Kidney epithelial cell (primary cell): ENCODE measurements around the gene DDX41. TPM values are rescaled to one million over a fixed set of nuclear protein-coding genes. Genes with fewer than 3 reads are reported as not detected.

ENCODE experiments used
- DNase-seq: peaks from one replicate; pipeline ENCODE4 v3.0.0-alpha.2; 2010; ENCODE audit warnings: low read depth
- H3K27me3 ChIP-seq: 2 replicates; pipeline ENCODE4 v1.6.0; 2011; ENCODE audit warnings: low read length; ENCODE audit not compliant: control insufficient read depth, insufficient read depth
- H3K36me3 ChIP-seq: 2 replicates; pipeline ENCODE4 v1.5.1; 2011; ENCODE audit warnings: low read length; ENCODE audit not compliant: control insufficient read depth, insufficient read depth
- H3K4me3 ChIP-seq: 2 replicates; pipeline ENCODE4 v1.5.1; 2011; ENCODE audit warnings: low read depth, mild to moderate bottlenecking, control low read depth, low read length
- CTCF ChIP-seq: IDR thresholded peaks from 2 replicates; pipeline ENCODE4 v1.5.1; 2011; ENCODE audit warnings: mild to moderate bottlenecking, moderate library complexity, low read length, control low read depth, inconsistent platforms; ENCODE audit not compliant: insufficient read depth, poor library complexity, severe bottlenecking
- total RNA-seq: library from RNA; depleted of rRNA; stranded (reverse); fragments of >200 nt; gene quantifications from 2 replicates; pipeline ENCODE4 v1.2.3, GENCODE V29; 2015

The DDX41 gene
- total RNA-seq, 1 donor from 2014 or later, result 151 TPM

- H3K27me3 ChIP-seq, result no peaks in the 10 kb centered on the region
- H3K36me3 ChIP-seq, result peaks cover 4% of the 10 kb centered on the region
- DNase-seq, result no peak
- no peak overlapping the region for H3K4me3 ChIP-seq
- no peak for TF ChIP-seq CTCF
Measured at GRCh38 chr5:177523711-177524538, 7.2 kb upstream of the DDX41 start.

- Histone ChIP-seq H3K27me3 (no peaks in the 10 kb centered on the region), H3K4me3 (no peak overlapping the region), H3K36me3 (peaks cover 4% of the 10 kb centered on the region)
- no peak for DNase-seq
- TF ChIP-seq CTCF, result peak; percentile 17
Measured at GRCh38 chr5:177520916-177521513, 4.3 kb upstream of the DDX41 start.

- no peaks in the 10 kb centered on the region for H3K27me3 ChIP-seq
- DNase-seq, result no peak
- TF ChIP-seq CTCF, result no peak
- no peak overlapping the region for H3K4me3 ChIP-seq
- H3K36me3 ChIP-seq, result peaks cover 4% of the 10 kb centered on the region
Measured at GRCh38 chr5:177520271-177520670, 3.5 kb upstream of the DDX41 start.

GRCh38 chr5:177519463-177520235, 2.9 kb upstream of the DDX41 start:
- H3K27me3 ChIP-seq, result no peaks in the 10 kb centered on the region
- no peak overlapping the region for H3K4me3 ChIP-seq
- TF ChIP-seq CTCF, result no peak
- peaks cover 3% of the 10 kb centered on the region for H3K36me3 ChIP-seq
- DNase-seq, result no peak

- H3K27me3 ChIP-seq, result no peaks in the 10 kb centered on the region
- TF ChIP-seq CTCF, result no peak
- DNase-seq, result no peak
- H3K36me3 ChIP-seq, result peaks cover 5% of the 10 kb centered on the region
- no peak overlapping the region for H3K4me3 ChIP-seq
Measured at GRCh38 chr5:177515580-177515979, 1.2 kb downstream of the DDX41 start.
